Measurements from ENCODE around the gene PTGR1. TPM values are rescaled to one million over a fixed set of nuclear protein-coding genes. Genes with fewer than 3 reads are reported as not detected.

Gene PTGR1
- total and polyA plus RNA-seq, 2 of the 8 experiments (the other 6 are each of a cell fraction or from before 2014, with no cell fraction given): 16.9 to 28.5 TPM

DNA sequence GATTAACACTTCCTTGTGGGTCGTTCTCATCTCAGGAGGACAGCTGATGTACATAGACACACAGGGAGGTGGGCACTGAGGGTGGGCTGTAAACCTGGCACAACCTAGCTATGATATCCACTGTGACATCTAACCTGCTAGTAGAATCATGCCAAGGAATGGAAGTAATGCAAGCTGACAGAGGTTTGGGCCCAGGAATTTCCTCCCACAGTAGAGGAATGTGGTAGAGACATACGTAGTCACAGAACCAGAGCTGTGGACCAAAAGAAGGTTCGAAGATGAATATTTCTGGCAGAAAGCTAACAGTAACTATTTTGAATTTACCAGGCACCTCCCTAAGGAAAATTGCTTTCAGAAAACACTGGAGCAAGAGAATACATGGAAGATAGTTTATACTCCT lies 16.5 kb upstream of the PTGR1 start:
- H2AFZ ChIP-seq (ENCODE audit: low read length): no peak overlapping the region
- DNase-seq (ENCODE audit: low read depth in 1 of 2, low spot score in 2 of 2) (no peak), FAIRE-seq (no peak)
- H3K4me3 ChIP-seq (ENCODE audit: extremely low read depth in 1 of 4, insufficient read depth in 2 of 4, low read depth in 3 of 4, low read length in 4 of 4): no peak overlapping the region
- no peak overlapping the region for H3K4me2 ChIP-seq (ENCODE audit: insufficient read depth in 1 of 2, low read depth in 2 of 2, low read length in 2 of 2)
- no peak overlapping the region for H2BK20ac ChIP-seq (ENCODE audit: low read length)
- H3K14ac ChIP-seq (ENCODE audit: insufficient read length): no peak overlapping the region
- no peaks in the 10 kb centered on the region for H4K20me1 ChIP-seq (replicated peaks in 1 of 2; ENCODE audit: control insufficient read depth in 1 of 2, insufficient read depth in 2 of 2, low read length in 2 of 2)
- no peak overlapping the region for H3K4ac ChIP-seq (replicated peaks; ENCODE audit: insufficient read length, low read depth, low read length)
- H3K56ac ChIP-seq (replicated peaks; ENCODE audit: insufficient read length, low read depth, low read length): no peak overlapping the region
- H3K9me3 ChIP-seq (ENCODE audit: insufficient read depth in 2 of 2, low read depth in 1 of 2, low read length in 1 of 2): peaks cover 0 to 3% of the 10 kb centered on the region in 2 experiments; a peak in 1 of 4 replicates
- no peak overlapping the region for H2BK120ac ChIP-seq (replicated peaks; ENCODE audit: low read depth, low read length)
- no peak overlapping the region for H2BK12ac ChIP-seq (ENCODE audit: low read depth, low read length)
- ChIA-PET CTCF (ENCODE audit: partially characterized antibody) (interaction anchor here (1.5 to 1.7 kb wide), 2 partner anchors 17 to 132 kb away, joined by 3 to 11 read pairs; partner anchors contain the start of gene PTGR1), POLR2A (ENCODE audit: partially characterized antibody) (interaction anchor here (1.1 kb wide), 1 partner anchor 15 kb away, joined by 4 read pairs; the partner anchor contains the start of gene DNAJC25)
- H4K91ac ChIP-seq (replicated peaks; ENCODE audit: insufficient read length, low read length): no peak overlapping the region
- H3K18ac ChIP-seq (ENCODE audit: extremely low read depth, low read length): no peak overlapping the region
- no peaks in the 10 kb centered on the region for H3K79me1 ChIP-seq (ENCODE audit: low read depth, low read length)
- no peak overlapping the region for H4K8ac ChIP-seq (ENCODE audit: extremely low read depth, insufficient read depth, low read length)
- H3K23me2 ChIP-seq (ENCODE audit: low read depth, low read length): no peaks in the 10 kb centered on the region
- H2AK5ac ChIP-seq (ENCODE audit: low read depth, low read length): no peak overlapping the region
- no peaks in the 10 kb centered on the region; a peak in 1 of 7 replicates for H3K27me3 ChIP-seq (replicated peaks in 1 of 4; ENCODE audit: control insufficient read depth in 3 of 4, extremely low read depth in 1 of 4, insufficient read depth in 3 of 4, low read length in 3 of 4)
- no peak overlapping the region for H2BK5ac ChIP-seq (ENCODE audit: low read depth, low read length)
- H3K36me3 ChIP-seq (ENCODE audit: control insufficient read depth in 2 of 4, insufficient read depth in 4 of 4, low read length in 3 of 4): no peaks in the 10 kb centered on the region
- H3K27ac ChIP-seq (ENCODE audit: low read depth, low read length): no peak overlapping the region
- TF ChIP-seq TCF12 (IDR thresholded peaks at IDR 0.05; ENCODE audit: low read depth, low read length) (no peak), RFX5 (IDR thresholded peaks at IDR 0.05; ENCODE audit: borderline replicate concordance, low read depth, low read length) (no peak), GABPA (IDR thresholded peaks at IDR 0.05; ENCODE audit: borderline replicate concordance, insufficient read depth, low read length) (no peak), JUN (IDR thresholded peaks at IDR 0.05; ENCODE audit: low read depth, low read length) (no peak), SIN3A (conservative IDR thresholded peaks at IDR 0.05 in 1 of 2, IDR thresholded peaks at IDR 0.05 in 1 of 2; ENCODE audit: low read depth in 1 of 2, low read length in 2 of 2) (no peak)
- H3K23ac ChIP-seq (ENCODE audit: insufficient read length): no peak overlapping the region
- H3K79me2 ChIP-seq (ENCODE audit: control insufficient read depth in 1 of 2, insufficient read depth in 2 of 2, low read length in 2 of 2): no peaks in the 10 kb centered on the region
- no peak overlapping the region for H2BK15ac ChIP-seq (ENCODE audit: low read length)
- H3K9ac ChIP-seq (replicated peaks in 1 of 4; ENCODE audit: extremely low read depth in 1 of 4, low read depth in 3 of 4, low read length in 3 of 4): no peak overlapping the region
- no peak overlapping the region for H4K5ac ChIP-seq (ENCODE audit: insufficient read length, low read depth, low read length)
- 86% methylated on average over 3 of the region's 3 CpGs; no CpG with 5 or more reads in 1 of the 2 experiments for WGBS, 2 experiments (ENCODE audit: extremely low coverage in 1 of 2, insufficient coverage in 1 of 2, insufficient read length in 1 of 2, insufficient replicate concordance in 2 of 2, low coverage in 1 of 2, low lambda C conversion rate in 2 of 2, missing lambda C conversion rate in 1 of 2)
- H3K4me1 ChIP-seq (replicated peaks in 1 of 4; ENCODE audit: control insufficient read depth in 3 of 4, insufficient read depth in 4 of 4, low read length in 3 of 4): no peaks in the 10 kb centered on the region

Measured in H1 (cell line).